HG03521 (cell line): ENCODE data around the gene TBCB.
"Not testable (repeated sequence)": the region's sequence is repeated elsewhere in the genome, so short reads cannot be mapped to it uniquely, and the experiment has no call there.

Experiments used
- ATAC-seq: cut with Tn5 transposase; IDR thresholded peaks from one replicate; pipeline ENCODE4 v1.9.1; 2021; ENCODE audit warnings: mild to moderate bottlenecking, moderate library complexity; ENCODE audit not compliant: unreplicated experiment

TBCB gene

GRCh38 chr19:36134867-36135266, 19.6 kb downstream of the TBCB start:
- not testable (repeated sequence) for ATAC-seq

GRCh38 chr19:36136964-36137686, 21.9 kb downstream of the TBCB start:
- no peak for ATAC-seq

- no peak for ATAC-seq
Observed at GRCh38 chr19:36139120-36139472, 23.8 kb downstream of the TBCB start.

- peak; percentile 85 for ATAC-seq
Observed at GRCh38 chr19:36139473-36140303, 24.4 kb downstream of the TBCB start, which contains the start of gene CAPNS1. Gene CAPNS1 (plus strand): TSS chr19:36140066. CDS start chr19:36141012, 946 bp downstream.

- no peak for ATAC-seq
Observed at GRCh38 chr19:36140304-36141038, 25.2 kb downstream of the TBCB start.

- peak; percentile 30 for ATAC-seq
Observed at GRCh38 chr19:36141039-36141927, 26.0 kb downstream of the TBCB start.

- ATAC-seq: no peak
Observed at GRCh38 chr19:36142046-36142445, 26.8 kb downstream of the TBCB start.

GRCh38 chr19:36142496-36142895, 27.2 kb downstream of the TBCB start:
- ATAC-seq: no peak

GRCh38 chr19:36144624-36145023, 29.4 kb downstream of the TBCB start:
- no peak for ATAC-seq

GRCh38 chr19:36149673-36150406, 34.6 kb downstream of the TBCB start:
- no peak for ATAC-seq

GRCh38 chr19:36150586-36150985, 35.3 kb downstream of the TBCB start:
- no peak for ATAC-seq

- no peak for ATAC-seq
Observed at GRCh38 chr19:36151144-36152018, 36.1 kb downstream of the TBCB start.

- no peak for ATAC-seq
Observed at GRCh38 chr19:36152019-36152351, 36.7 kb downstream of the TBCB start.

- ATAC-seq: no peak
Observed at GRCh38 chr19:36152352-36153091, 37.3 kb downstream of the TBCB start, which contains the start of gene COX7A1. Gene COX7A1 (minus strand): TSS chr19:36152447. CDS start chr19:36152407, 40 bp downstream.

GRCh38 chr19:36153126-36153525, 37.9 kb downstream of the TBCB start:
- ATAC-seq: no peak

GRCh38 chr19:36160821-36161596, 45.7 kb downstream of the TBCB start:
- no peak for ATAC-seq

GRCh38 chr19:36163813-36164212, 48.5 kb downstream of the TBCB start:
- no peak for ATAC-seq
